ENCODE data around the gene PLCB1.

The PLCB1 gene

DNA sequence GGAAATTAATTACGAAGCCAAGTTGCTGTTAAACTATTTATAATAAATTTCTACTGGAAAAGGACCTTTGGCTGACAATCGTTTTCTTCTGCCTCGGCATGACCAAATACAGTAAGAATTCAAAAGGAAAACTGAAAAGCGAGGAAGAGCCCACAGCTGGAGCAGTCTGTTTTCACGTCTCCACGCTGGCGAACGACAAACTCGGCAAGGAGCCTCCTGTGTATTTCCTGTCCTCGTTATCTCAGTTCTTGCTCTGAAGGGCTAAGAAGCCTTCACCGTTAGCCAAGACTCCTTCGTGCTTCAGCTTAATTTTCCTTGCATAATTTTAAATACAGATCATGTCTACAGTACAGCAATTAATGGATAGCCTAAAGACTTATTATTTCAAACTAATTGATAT, 722.5 kb downstream of the PLCB1 start:
- Histone ChIP-seq H3F3A (ENCODE audit: control insufficient read depth, insufficient read depth) (no peaks in the 10 kb centered on the region), H3K27me3 (ENCODE audit: control insufficient read depth, low read length) (no peaks in the 10 kb centered on the region), H3K4me1 (ENCODE audit: control insufficient read depth, low read length) (no peaks in the 10 kb centered on the region), H3K9me2 (replicated peaks; ENCODE audit: control insufficient read depth, low read length) (no peaks in the 10 kb centered on the region), H3K27ac (ENCODE audit: low read depth, low read length) (no peak overlapping the region), H3K4me2 (ENCODE audit: low read length) (no peak overlapping the region), H3K9me3 (ENCODE audit: control insufficient read depth, insufficient read depth, low read length) (no peaks in the 10 kb centered on the region), H3K4me3 (ENCODE audit: low read length) (no peak overlapping the region), H3K79me2 (ENCODE audit: control insufficient read depth, low read length) (no peaks in the 10 kb centered on the region), H3K36me3 (ENCODE audit: control insufficient read depth, low read length) (no peaks in the 10 kb centered on the region), H4K20me1 (ENCODE audit: control insufficient read depth, insufficient read depth, low read depth, low read length) (no peaks in the 10 kb centered on the region)
- TF ChIP-seq, protein P1, sequence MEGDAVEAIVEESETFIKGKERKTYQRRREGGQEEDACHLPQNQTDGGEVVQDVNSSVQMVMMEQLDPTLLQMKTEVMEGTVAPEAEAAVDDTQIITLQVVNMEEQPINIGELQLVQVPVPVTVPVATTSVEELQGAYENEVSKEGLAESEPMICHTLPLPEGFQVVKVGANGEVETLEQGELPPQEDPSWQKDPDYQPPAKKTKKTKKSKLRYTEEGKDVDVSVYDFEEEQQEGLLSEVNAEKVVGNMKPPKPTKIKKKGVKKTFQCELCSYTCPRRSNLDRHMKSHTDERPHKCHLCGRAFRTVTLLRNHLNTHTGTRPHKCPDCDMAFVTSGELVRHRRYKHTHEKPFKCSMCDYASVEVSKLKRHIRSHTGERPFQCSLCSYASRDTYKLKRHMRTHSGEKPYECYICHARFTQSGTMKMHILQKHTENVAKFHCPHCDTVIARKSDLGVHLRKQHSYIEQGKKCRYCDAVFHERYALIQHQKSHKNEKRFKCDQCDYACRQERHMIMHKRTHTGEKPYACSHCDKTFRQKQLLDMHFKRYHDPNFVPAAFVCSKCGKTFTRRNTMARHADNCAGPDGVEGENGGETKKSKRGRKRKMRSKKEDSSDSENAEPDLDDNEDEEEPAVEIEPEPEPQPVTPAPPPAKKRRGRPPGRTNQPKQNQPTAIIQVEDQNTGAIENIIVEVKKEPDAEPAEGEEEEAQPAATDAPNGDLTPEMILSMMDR (IDR thresholded peaks at IDR 0.05; ENCODE audit: low read depth, low read length, poor library complexity, severe bottlenecking) = no peak
- TF ChIP-seq EZH2phosphoT487 (IDR thresholded peaks at IDR 0.05; ENCODE audit: borderline replicate concordance, low read length) = no peak

DNA sequence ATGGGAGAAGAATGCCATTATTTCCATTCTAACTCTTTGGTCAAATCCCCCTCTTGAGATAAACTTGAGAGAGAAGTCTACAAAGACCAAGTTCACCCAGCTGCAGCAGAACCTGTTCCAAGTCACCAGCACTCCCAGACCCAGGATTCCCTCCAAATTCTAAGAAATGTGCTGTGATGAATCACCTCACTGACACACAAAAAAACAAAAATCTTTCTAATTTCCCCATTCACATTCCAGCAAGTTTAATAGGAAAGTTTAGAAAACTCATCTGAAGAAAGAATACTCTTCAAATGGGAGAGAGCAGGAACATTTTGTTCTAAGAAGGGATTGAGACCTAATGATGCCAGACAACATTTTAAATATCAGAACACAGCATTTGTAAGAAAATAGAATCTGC, 723.2 kb downstream of the PLCB1 start:
- H3K4me2 ChIP-seq (ENCODE audit: low read length) = no peak overlapping the region
- H3K27me3 ChIP-seq (ENCODE audit: control insufficient read depth, low read length) = no peaks in the 10 kb centered on the region
- no peaks in the 10 kb centered on the region for H3K9me2 ChIP-seq (replicated peaks; ENCODE audit: control insufficient read depth, low read length)
- no peaks in the 10 kb centered on the region for H3K36me3 ChIP-seq (ENCODE audit: control insufficient read depth, low read length)
- H4K20me1 ChIP-seq (ENCODE audit: control insufficient read depth, insufficient read depth, low read depth, low read length) = no peaks in the 10 kb centered on the region
- no peaks in the 10 kb centered on the region for H3K4me1 ChIP-seq (ENCODE audit: control insufficient read depth, low read length)
- H3K27ac ChIP-seq (ENCODE audit: low read depth, low read length) = no peak overlapping the region
- TF ChIP-seq EZH2phosphoT487 (IDR thresholded peaks at IDR 0.05; ENCODE audit: borderline replicate concordance, low read length) = no peak
- TF ChIP-seq, protein P1 (IDR thresholded peaks at IDR 0.05; ENCODE audit: low read depth, low read length, poor library complexity, severe bottlenecking) = no peak
- no peaks in the 10 kb centered on the region for H3F3A ChIP-seq (ENCODE audit: control insufficient read depth, insufficient read depth)
- no peaks in the 10 kb centered on the region for H3K9me3 ChIP-seq (ENCODE audit: control insufficient read depth, insufficient read depth, low read length)
- no peak overlapping the region for H3K4me3 ChIP-seq (ENCODE audit: low read length)
- H3K79me2 ChIP-seq (ENCODE audit: control insufficient read depth, low read length) = no peaks in the 10 kb centered on the region

DNA sequence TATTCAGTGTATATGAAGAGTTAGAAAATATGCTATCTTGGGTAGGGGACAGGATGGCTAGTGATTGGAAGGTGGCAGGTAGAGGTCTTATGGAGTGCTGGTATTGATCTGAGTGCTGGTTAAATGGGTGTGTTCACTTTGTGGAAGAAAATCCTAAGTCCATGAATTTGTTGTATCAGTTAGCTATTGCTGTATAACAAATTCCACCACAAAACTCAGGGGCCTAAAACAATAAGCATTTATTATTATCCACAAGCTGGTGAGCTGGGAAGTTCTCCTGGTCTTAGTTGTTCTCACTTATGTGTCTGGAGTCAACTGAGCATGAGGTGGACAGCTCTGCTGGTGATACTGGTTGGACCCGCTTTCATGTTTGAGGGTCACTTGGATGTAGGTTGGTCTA, 724.6 kb downstream of the PLCB1 start:
- H4K20me1 ChIP-seq (ENCODE audit: control insufficient read depth, insufficient read depth, low read depth, low read length) = no peaks in the 10 kb centered on the region
- no peak overlapping the region for H3K4me3 ChIP-seq (ENCODE audit: low read length)
- no peaks in the 10 kb centered on the region for H3F3A ChIP-seq (ENCODE audit: control insufficient read depth, insufficient read depth)
- H3K9me3 ChIP-seq (ENCODE audit: control insufficient read depth, insufficient read depth, low read length) = no peaks in the 10 kb centered on the region
- no peak for TF ChIP-seq EZH2phosphoT487 (IDR thresholded peaks at IDR 0.05; ENCODE audit: borderline replicate concordance, low read length)
- TF ChIP-seq, protein P1 (IDR thresholded peaks at IDR 0.05; ENCODE audit: low read depth, low read length, poor library complexity, severe bottlenecking) = no peak
- no peaks in the 10 kb centered on the region for H3K9me2 ChIP-seq (replicated peaks; ENCODE audit: control insufficient read depth, low read length)
- H3K4me1 ChIP-seq (ENCODE audit: control insufficient read depth, low read length) = no peaks in the 10 kb centered on the region
- H3K36me3 ChIP-seq (ENCODE audit: control insufficient read depth, low read length) = no peaks in the 10 kb centered on the region
- H3K4me2 ChIP-seq (ENCODE audit: low read length) = no peak overlapping the region
- H3K27ac ChIP-seq (ENCODE audit: low read depth, low read length) = no peak overlapping the region
- no peaks in the 10 kb centered on the region for H3K79me2 ChIP-seq (ENCODE audit: control insufficient read depth, low read length)
- H3K27me3 ChIP-seq (ENCODE audit: control insufficient read depth, low read length) = no peaks in the 10 kb centered on the region
